Activated T-cell treated with anti-CD3 and anti-CD28 coated beads for 4 hours (primary cell): Measurements from ENCODE around the gene PFN4.
"Not testable (repeated sequence)": the region's sequence is repeated elsewhere in the genome, so short reads cannot be mapped to it uniquely, and the experiment has no call there.

Experiments
- DNase-seq: peaks from one replicate; pipeline ENCODE4 v3.0.0-alpha.2; 2020

Gene PFN4

DNA sequence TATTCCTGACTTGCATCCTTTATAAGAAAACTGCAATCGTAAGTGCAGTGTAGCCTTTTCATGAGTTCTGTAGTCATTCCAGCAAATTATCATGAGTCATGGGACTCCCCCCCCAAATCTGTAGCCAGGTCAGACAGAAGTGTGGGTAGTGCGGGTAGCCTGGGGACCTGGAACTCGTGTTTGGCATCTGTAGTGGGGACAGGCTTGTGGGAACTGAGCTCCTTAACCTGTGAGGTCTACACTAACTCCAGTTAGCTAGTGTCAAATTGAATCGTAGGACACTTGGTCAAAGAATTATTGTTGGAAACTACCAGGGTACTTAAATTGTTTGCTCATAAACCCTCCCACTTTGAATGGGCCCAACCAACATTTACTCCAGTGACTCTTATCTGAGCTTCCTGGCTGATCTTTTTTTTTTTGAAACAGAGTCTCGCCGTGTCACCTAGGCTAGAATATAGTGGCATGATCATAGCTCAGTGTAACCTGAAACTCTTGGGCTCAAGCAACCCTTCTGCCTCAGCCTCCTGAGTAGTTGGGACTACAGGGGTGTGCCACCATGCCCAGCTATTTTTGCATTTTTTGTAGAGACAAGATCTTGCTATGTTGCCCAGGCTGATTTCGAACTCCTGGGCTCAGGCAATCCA lies 12.4 kb downstream of the PFN4 start:
- no peak for DNase-seq

GRCh38 chr2:24109431-24109830 lies 13.7 kb downstream of the PFN4 start:
- not testable (repeated sequence) for DNase-seq

- DNase-seq, result no peak
Observed at GRCh38 chr2:24107336-24107735, 15.8 kb downstream of the PFN4 start.

GRCh38 chr2:24106786-24107185 lies 16.3 kb downstream of the PFN4 start:
- DNase-seq, result no peak

- DNase-seq, result no peak
Observed at GRCh38 chr2:24105816-24106215, 17.3 kb downstream of the PFN4 start.

DNA sequence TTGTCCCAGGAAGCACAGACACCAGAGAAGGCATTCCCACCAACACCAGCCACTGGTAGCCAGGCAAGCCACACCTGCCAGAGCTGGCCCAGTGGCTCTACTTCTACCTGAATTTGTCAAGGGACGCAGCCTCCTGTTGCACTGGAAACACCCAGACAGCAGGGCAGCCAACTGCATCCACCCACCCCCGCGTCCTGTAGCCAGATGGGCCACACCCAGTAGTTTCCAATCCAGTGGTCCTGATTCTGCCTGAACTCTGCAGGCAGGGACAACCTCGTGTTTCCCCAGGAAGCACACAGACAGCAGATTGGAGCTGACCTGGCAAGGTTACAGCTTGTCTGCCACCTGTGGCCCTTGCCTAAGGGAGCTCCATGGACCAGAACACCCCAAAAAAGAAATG lies 18.2 kb downstream of the PFN4 start:
- no peak for DNase-seq

GRCh38 chr2:24104110-24104650 lies 19.0 kb downstream of the PFN4 start:
- DNase-seq, result no peak

GRCh38 chr2:24102677-24103076 lies 20.5 kb downstream of the PFN4 start:
- no peak for DNase-seq

- DNase-seq, result no peak
Observed at GRCh38 chr2:24101992-24102391, 21.1 kb downstream of the PFN4 start.

- DNase-seq, result not testable (repeated sequence)
Observed at GRCh38 chr2:24100732-24101131, 22.4 kb downstream of the PFN4 start.

DNA sequence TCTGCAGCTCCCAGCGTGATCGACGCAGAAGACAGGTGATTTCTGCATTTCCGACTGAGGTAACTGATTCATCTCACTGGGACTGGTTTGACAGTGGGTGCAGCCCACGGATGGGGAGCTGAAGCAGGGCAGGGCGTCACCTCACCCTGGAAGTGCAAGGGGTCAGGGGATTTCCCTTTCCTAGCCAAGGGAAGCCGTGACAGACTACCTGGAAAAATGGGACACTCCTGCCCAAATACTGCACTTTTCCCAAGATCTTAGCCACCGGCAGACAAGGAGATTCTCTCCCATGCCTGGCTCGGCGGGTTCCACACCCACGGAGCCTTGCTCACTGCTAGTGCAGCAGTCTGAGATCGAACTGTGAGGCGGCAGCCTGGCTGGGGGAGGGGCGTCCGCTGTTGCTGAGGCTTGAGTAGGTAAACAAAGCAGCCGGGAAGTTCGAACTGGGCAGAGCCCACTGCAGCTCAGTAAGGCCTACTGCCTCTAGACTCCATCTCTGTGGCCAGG lies 27.9 kb downstream of the PFN4 start:
- DNase-seq, result not testable (repeated sequence)

DNA sequence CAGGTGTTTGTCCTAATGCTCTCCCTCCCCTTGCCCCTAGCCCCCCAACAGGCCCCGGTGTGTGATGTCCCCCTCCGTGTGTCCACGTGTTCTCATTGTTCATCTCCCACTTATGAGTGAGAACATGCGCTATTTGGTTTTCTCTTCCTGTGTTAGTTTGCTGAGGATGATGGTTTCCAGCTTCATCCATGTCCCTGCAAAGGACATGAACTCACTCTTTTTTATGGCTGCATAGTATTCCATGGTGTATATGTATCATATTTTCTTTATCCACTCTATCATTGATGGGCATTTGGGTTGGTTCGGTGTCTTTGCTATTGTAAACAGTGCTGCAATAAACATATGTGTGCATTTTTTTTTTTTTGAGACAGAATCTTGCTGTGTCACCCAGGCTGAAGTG lies 29.9 kb downstream of the PFN4 start:
- not testable (repeated sequence) for DNase-seq

GRCh38 chr2:24088821-24089359 lies 34.2 kb downstream of the PFN4 start:
- DNase-seq, result no peak

DNA sequence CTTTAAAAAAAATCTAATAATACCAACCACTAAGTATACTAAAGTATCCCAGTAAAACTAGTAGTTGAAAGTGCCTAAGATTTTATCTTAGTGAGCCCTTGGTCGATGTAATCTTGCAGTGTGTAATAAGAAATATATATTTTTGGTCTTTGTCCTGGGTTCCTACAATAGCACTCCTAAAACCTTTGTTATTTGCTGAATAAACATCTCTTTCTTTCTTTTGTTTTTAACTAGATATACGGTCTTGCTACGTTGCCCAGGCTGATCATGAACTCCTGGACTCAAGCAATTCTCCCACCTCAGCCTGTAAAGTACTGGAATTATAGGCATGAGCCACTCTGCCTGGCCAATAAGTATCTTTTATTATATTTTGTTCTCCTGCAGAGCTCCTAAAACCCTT lies 36.1 kb downstream of the PFN4 start:
- no peak for DNase-seq

- no peak for DNase-seq
Observed at GRCh38 chr2:24086241-24086640, 36.9 kb downstream of the PFN4 start.

GRCh38 chr2:24085200-24085489 lies 38.0 kb downstream of the PFN4 start:
- no peak for DNase-seq

DNA sequence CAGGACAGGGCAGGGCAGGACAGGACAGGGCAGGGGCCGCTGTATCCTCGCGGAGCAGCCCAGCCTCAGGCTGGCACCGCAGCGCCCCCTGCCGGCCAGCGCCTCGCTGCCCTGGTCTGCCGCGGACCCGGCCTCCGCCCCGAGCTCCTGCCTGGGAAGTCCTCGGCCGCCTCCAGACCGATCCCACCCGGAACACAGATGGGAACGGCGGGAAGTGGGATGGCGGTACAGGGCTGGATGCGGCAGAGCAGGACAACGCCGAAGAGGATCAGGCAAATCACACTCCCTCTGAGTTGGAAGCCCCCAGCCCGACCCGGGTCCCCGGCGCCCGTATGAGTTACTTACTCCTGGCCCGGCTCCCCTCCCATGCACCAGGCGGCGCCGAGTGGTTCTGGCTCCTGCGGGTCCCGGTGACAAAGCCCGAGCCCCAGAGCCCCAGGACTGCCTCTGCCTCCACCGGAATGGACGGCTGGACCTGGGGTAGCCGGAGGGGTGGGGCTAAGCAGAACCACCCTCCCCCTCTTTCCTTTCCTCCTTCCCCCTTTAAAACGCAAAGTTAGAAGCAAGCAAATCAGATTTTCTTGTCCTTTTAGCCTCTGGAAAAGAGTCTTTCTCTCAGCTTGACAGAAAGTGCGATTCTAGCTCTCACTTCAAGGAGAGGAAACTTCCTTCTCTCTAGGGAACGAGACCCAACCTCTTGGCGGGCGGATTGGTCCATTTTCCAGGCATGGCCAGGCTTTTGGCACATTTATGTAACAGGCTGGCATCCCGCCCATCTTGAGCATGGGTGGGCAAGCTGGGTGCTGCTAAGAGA lies 38.5 kb downstream of the PFN4 start, which contains the start of gene TP53I3:
TP53I3 (minus strand) TSS at position 449 of the 814 bp plus-strand sequence. CDS start 508 bp downstream, outside the sequence.
- DNase-seq, result peak; percentile 74

DNA sequence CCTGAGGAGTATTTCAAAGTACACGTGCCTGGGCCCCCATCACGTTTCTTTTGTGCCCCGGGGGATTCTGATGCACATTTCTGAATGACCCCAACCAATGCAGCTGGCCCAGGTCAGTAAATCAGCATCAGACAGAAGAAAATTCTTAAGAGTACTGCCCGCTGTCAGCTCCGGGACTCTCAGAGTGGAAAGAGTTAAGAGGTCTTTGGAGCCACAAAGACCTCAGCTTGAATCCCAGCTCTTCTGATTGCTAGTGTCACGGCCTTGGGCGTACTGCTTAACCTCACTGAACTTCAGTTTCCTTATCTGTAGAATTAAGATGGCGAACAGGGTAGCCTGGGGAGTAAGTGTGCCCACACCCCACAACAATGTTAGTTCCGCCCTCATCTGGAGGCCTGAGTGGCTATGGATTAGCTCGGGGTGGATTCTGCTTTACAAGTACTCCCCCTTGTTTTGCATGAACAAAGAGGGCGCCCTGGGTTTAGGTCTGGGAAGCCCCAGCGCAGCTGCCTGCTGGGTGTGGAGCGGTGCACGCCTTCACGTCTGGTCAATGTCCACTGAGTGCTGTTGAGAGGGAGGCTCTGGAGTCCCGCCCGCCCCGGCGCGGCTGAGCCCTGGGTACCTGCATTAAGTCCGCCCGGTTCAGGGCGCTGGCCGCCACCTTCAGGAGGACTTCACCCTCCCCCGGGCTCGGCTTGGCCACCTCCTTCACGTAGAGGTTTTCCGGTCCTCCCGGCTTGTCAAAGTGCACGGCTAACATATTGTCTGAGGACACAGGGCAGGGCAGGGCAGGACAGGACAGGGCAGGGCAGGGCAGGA lies 39.4 kb downstream of the PFN4 start:
- DNase-seq, result peak; percentile 8

DNA sequence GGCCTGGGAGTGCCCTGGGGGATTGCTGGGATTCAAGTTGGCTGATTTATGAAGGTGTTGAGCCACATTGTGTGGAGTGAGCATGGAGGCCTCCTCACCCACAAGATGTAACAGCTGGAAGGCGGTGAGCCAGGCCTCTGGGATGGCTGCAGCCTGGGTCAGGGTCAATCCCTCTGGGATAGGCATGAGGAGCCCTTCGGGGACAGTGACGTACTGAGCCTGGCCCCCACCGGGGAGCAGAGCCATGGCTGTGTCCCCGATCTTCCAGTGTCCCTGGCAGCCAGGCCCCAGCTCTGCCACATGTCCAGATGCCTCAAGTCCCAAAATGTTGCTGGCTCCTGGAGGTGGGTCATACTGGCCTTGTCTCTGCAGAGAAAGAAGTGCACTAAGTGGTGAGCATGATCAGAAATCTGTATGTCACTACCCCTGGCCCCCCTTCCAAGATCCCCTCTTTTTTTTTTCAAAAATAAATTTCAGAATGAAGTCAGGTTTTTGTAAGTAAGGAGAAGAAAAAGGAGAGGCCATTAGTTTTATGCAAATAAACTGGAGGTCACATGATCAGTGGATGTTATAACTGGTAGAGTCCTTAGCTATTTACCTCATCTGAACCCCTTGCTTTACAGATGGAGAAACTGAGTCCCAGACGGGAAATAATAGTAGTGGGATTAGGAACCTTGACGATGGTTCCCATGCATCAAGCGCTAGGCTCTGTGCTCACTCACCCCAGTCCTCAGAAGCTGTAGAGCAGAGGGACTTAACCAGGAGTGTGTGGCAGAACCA lies 40.2 kb downstream of the PFN4 start:
- no peak for DNase-seq

DNA sequence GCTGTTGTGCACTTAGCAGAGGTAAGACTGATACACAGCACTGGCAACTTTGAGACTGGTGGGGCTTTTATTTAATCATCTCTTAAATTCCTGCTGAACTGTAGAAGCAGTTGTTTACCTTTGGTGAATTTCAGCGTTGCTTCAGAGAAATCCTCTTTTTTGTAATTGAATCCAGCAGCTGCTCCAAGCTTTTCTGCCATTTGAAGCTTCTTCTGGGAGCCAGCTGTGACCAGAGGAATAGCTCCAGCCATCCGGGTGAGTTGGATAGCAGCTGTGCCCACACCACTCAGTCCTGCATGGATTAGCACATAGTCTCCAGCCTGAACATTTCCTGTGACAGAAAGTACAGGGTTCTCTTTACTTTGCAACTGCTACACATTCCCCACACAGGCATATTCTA lies 42.4 kb downstream of the PFN4 start:
- no peak for DNase-seq

DNA sequence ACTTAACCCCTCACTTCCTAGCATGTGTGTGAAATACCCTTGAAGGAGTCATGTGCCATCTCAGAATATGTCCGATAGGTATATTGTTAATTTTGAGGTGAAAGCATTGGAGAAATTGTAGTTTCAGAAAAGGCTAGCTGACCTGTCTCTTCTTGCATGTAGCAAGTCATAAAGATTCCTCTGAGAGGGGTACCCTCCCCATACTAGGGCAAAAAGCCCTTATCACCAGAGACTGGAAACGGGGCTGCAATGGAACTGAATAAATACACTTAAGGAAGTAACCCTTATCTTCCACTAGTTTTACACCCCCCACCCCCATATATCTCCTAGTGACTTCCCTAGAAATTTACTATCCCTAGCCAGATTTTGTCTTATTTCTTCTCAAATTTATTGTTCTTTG lies 45.3 kb downstream of the PFN4 start:
- DNase-seq, result no peak

DNA sequence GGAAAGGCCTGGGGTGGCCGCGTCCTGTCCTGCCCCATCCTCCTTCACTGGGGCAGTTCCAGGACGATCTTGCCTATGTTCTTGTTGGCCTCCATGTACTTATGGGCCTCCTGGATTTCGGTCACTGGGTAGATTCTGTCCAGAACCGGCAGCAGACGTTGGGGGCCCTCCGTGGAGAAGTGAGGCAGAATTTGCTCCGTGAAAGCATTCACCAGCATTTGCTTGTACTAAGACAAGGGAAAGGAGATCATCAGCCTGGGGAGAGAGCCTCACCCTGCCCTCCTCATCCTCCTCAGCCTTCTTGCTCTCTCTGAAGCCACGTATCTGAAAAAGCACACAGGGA lies 45.6 kb downstream of the PFN4 start:
- DNase-seq, result no peak
